Body of pancreas (tissue), 4 donors: Measurements from ENCODE around the gene IL15RA. TPM values are rescaled to one million over a fixed set of nuclear protein-coding genes. Genes with fewer than 3 reads are reported as not detected.

Source experiments
- ATAC-seq: fragments of 150-250 bp; one replicate; pipeline ENCODE4 v1.9.1; 2016
- DNase-seq, 4 donors: peaks; one replicate each; pipeline ENCODE4 v3.0.0-alpha.2; 2019
- H3K27ac ChIP-seq, 4 donors: fragments of 200-600 bp; sonication (generic); 1 replicate in 3 of 4; 2 replicates in 1 of 4; pipeline versions ENCODE4 v1.5.1 to v1.6.1; 2016 to 2019; ENCODE audit warnings: mild to moderate bottlenecking in 1 of 4, mixed read lengths in 1 of 4, moderate library complexity in 1 of 4
- H3K27me3 ChIP-seq, 2 donors: fragments of 200-600 bp; sonication (generic); one replicate each; pipeline ENCODE4 v1.6.0; 2016; ENCODE audit warnings: mild to moderate bottlenecking in 1 of 2
- H3K36me3 ChIP-seq, 2 donors: fragments of 200-600 bp; sonication (generic); replicated peaks in 1 of 2; 2 replicates each; pipeline ENCODE4 v1.5.1; 2016; ENCODE audit warnings: low read depth in 2 of 2; ENCODE audit not compliant: insufficient read depth in 1 of 2
- H3K4me1 ChIP-seq: fragments of 200-600 bp; sonication (generic); one replicate; pipeline ENCODE4 v1.6.0; 2016
- H3K4me3 ChIP-seq, 2 donors: fragments of 200-600 bp; sonication (generic); 1 replicate in 1 of 2; 2 replicates in 1 of 2; pipeline ENCODE4 v1.5.1; 2016 to 2019
- H3K9me3 ChIP-seq, 3 donors: fragments of 200-600 bp; sonication (generic); 1 replicate in 2 of 3; 2 replicates in 1 of 3; pipeline ENCODE4 v1.5.1; 2016
- POLR2A ChIP-seq, 3 donors: fragments of 450-650 bp; IDR thresholded peaks; one replicate each; pipeline ENCODE4 v1.6.1; 2016; ENCODE audit warnings: antibody characterized with exemption in 3 of 3, mild to moderate bottlenecking in 2 of 3
- WGBS, 2 donors: methylation state at CpG; one replicate each; pipeline ENCODE4 v1.1.5; 2017; 5-methylcytosine and 5-hydroxymethylcytosine counted together
- intact Hi-C: fragments of 100-400 bp; cut with DNase I; formaldehyde crosslinking; loops from one replicate; pipeline ENCODE4 v1.15.1; 2023
- small RNA-seq: library from RNA; depleted of rRNA; stranded (forward); fragments of <200 nt; gene quantifications from one replicate; pipeline ENCODE3, GENCODE V24; 2016
- total RNA-seq, 2 donors: library from RNA; depleted of rRNA; stranded (reverse); fragments of >200 nt; gene quantifications; one replicate each; pipeline ENCODE4 v1.1.0, GENCODE V29; 2016
- TF ChIP-seq, protein P1 (sequence below), 7 experiments: fragments of 450-650 bp in 4 of 7; fragments of 200-600 bp in 3 of 7; sonication (generic) in 3 of 7; IDR thresholded peaks; one replicate each; pipeline ENCODE4 v1.5.1; 2016 to 2019; ENCODE audit warnings: antibody characterized with exemption in 7 of 7

Gene IL15RA
- total RNA-seq, 2 donors from 2014 or later = 14.3 to 15.5 TPM

DNA sequence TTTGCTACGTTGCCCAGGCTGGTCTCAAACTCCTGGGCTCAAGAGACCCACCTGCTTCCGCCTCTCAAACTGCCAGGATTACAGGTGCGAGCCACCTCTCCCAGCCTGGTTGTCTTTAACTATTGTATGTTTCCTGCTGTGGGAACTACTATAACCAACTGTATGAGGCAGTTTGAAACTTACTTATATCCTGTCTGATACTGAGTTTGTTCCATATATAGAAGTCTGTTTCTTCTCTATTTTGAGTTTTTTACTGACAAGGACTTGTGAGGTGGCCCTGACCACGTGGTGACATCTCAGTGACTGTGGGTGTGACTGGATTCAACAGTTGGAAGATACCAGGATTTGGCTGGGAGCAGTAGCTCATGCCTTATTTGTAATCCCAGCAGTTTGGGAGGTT lies 73.1 kb downstream of the IL15RA start:
- no peak for TF ChIP-seq POLR2A (IDR thresholded peaks at IDR 0.05)
- TF ChIP-seq, protein P1, sequence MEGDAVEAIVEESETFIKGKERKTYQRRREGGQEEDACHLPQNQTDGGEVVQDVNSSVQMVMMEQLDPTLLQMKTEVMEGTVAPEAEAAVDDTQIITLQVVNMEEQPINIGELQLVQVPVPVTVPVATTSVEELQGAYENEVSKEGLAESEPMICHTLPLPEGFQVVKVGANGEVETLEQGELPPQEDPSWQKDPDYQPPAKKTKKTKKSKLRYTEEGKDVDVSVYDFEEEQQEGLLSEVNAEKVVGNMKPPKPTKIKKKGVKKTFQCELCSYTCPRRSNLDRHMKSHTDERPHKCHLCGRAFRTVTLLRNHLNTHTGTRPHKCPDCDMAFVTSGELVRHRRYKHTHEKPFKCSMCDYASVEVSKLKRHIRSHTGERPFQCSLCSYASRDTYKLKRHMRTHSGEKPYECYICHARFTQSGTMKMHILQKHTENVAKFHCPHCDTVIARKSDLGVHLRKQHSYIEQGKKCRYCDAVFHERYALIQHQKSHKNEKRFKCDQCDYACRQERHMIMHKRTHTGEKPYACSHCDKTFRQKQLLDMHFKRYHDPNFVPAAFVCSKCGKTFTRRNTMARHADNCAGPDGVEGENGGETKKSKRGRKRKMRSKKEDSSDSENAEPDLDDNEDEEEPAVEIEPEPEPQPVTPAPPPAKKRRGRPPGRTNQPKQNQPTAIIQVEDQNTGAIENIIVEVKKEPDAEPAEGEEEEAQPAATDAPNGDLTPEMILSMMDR (IDR thresholded peaks at IDR 0.05) = no peak
- intact Hi-C loops = no loop called here
- ATAC-seq (no peak), DNase-seq (no peak)
- Histone ChIP-seq H3K4me3 (no peak overlapping the region), H3K9me3 (no peaks in the 10 kb centered on the region), H3K36me3 (peaks cover 0 to 6% of the 10 kb centered on the region in 2 donors), H3K27me3 (no peaks in the 10 kb centered on the region), H3K4me1 (peaks cover 3% of the 10 kb centered on the region), H3K27ac (no peak overlapping the region)
- WGBS, 2 donors = 71% methylated on average over 4 of the region's 4 CpGs

DNA sequence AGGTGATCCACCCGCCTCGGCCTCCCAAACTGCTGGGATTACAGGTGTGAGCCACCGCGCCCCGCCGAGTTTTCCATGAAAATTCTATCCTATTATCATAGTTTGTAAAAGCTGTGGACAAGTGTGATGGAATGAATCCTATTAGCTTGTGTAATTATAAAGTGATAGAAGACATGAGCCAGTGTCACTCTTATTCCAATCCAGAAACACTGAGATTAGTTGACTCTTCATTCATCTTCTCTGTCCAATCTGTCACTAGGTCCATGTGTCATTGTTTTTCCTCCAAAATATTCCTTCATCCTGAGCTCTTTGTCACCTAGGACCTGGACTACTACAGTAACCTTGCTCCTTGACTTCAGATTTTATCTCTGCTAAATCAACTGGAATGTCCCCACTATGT lies 73.8 kb downstream of the IL15RA start:
- Histone ChIP-seq H3K4me3 (no peak overlapping the region), H3K27me3 (no peaks in the 10 kb centered on the region), H3K4me1 (peaks cover 3% of the 10 kb centered on the region), H3K9me3 (no peaks in the 10 kb centered on the region), H3K27ac (no peak overlapping the region), H3K36me3 (peaks cover 0 to 2% of the 10 kb centered on the region in 2 donors)
- intact Hi-C loops = no loop called here
- TF ChIP-seq, protein P1 (IDR thresholded peaks at IDR 0.05) = no peak
- no peak for TF ChIP-seq POLR2A (IDR thresholded peaks at IDR 0.05)
- WGBS, 2 donors = 96 to 99% methylated on average over 6 of the region's 6 CpGs
- DNase-seq (no peak), ATAC-seq (no peak)

DNA sequence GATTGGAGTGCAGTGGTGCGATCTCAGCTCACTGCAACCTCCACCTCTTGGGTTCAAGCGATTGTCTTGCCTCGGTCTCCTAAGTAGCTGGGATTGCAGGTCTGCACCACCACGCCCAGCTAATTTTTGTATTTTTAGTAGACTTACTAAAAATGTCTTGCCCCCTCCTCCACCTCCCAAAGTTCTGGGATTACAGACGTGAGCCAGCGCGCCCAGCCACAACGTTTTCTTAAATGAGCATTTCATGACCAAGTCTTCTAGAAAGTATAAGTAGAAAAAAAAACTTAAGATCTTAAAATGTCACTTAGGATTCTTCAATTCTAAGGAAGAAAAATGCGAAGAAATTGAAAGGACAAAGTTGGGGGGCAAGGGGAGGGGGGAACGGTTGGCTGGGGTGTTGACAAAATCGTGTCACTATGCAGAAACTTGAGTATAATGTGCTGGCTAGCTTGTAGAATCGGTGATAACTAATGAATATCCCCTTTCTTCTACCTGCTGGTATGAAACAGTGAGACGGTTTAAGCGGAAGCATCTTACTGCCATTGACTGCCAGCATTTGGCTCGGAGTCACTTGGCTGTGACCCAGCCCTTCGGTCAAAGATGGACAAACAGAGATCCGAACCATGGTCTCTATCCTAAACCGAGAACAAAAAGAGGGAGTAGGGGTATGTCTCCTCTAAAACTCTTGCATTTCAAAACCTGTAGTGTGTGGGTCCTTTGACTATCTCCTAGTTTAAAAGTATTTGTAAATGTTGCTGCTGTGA lies 74.7 kb downstream of the IL15RA start:
- intact Hi-C loops = no loop called here

More for the DNA sequence above, 74.7 kb downstream of the IL15RA start:
- Histone ChIP-seq H3K27ac (no peak overlapping the region), H3K4me1 (peaks cover 3% of the 10 kb centered on the region), H3K36me3 (peaks cover 0 to 2% of the 10 kb centered on the region in 2 donors), H3K4me3 (no peak overlapping the region), H3K27me3 (no peaks in the 10 kb centered on the region), H3K9me3 (no peaks in the 10 kb centered on the region)
- peak; percentile 14 for ATAC-seq
- no peak for DNase-seq
- WGBS, 2 donors = 75 to 77% methylated on average over 18 of the region's 18 CpGs
- TF ChIP-seq, protein P1 (IDR thresholded peaks at IDR 0.05) = no peak

Small RNA genes within 50 kb of the gene (small RNA-seq; reads per million reads assigned to genes)
- gene RF00397 = not detected

Other genes starting within 250 kb of the IL15RA start
- gene GDI2, start 164.1 kb downstream of the IL15RA start, total RNA-seq = 100 to 1,000 TPM; 179 to 185 TPM
- gene ANKRD16, start 87.7 kb downstream of the IL15RA start, total RNA-seq = 10 to 100 TPM in 1 of 2 donors, 1 to 10 TPM in 1; 9.9 to 13.0 TPM
- gene FBH1, start 87.3 kb downstream of the IL15RA start, total RNA-seq = 10 to 100 TPM; 30.9 to 63.6 TPM
- gene IL2RA, start 84.8 kb upstream of the IL15RA start, total RNA-seq = under 1 TPM; 0.52 to 0.99 TPM
- 10 to 100 TPM; 54.5 to 57.0 TPM for gene RBM17, start 111.5 kb upstream of the IL15RA start, total RNA-seq
- 100 to 1,000 TPM in 1 of 2 donors, 10 to 100 TPM in 1; 26.5 to 137 TPM for gene PFKFB3, start 225.4 kb upstream of the IL15RA start, total RNA-seq